Measurements from ENCODE around the gene XIRP2. TPM values are rescaled to one million over a fixed set of nuclear protein-coding genes. Genes with fewer than 3 reads are reported as not detected.

The XIRP2 gene
- total and polyA plus RNA-seq, 2 of the 4 experiments (the other 2 are of a cell fraction), result 0.05 to 0.18 TPM

GRCh38 chr2:167133614-167134013 is 245.3 kb downstream of the XIRP2 start:
- CTCF ChIA-PET, result interaction anchor here (1.0 kb wide), 1 partner anchor 8 kb away, joined by 4 read pairs; no protein-coding TSS in a partner anchor
- H3K4me1 ChIP-seq (ENCODE audit: control insufficient read depth, insufficient read depth, low read length), result peaks cover 6% of the 10 kb centered on the region; the same call in 1 of the 2 replicates
- H2BK20ac ChIP-seq (ENCODE audit: low read depth, low read length), result peak overlapping the region; percentile 87
- H4K5ac ChIP-seq (ENCODE audit: low read depth, low read length), result peak overlapping the region; percentile 98; the same call in 1 of the 2 replicates
- H3K27me3 ChIP-seq (ENCODE audit: control insufficient read depth, insufficient read depth, low read length), result no peaks in the 10 kb centered on the region
- peak overlapping the region; percentile 53; the same call in 1 of the 2 replicates for H3K23ac ChIP-seq (ENCODE audit: low read depth, low read length)
- DNase-seq (no peak), ATAC-seq (ENCODE audit: low read depth) (no peak)
- no peak overlapping the region for H3K4me2 ChIP-seq (ENCODE audit: low read depth, low read length)
- TF ChIP-seq CHD1 (IDR thresholded peaks at IDR 0.05; ENCODE audit: low read depth, low read length), result no peak
- no peak for TF ChIP-seq MAFK (IDR thresholded peaks at IDR 0.05; ENCODE audit: low read depth, low read length)
- no peak for TF ChIP-seq RAD21 (IDR thresholded peaks at IDR 0.05; ENCODE audit: low read length)
- no peak for TF ChIP-seq MXI1 (IDR thresholded peaks at IDR 0.05; ENCODE audit: borderline replicate concordance, low read depth, low read length)
- TF ChIP-seq SMC3 (IDR thresholded peaks at IDR 0.05; ENCODE audit: low read depth, low read length), result no peak
- no peak for TF ChIP-seq RFX5 (IDR thresholded peaks at IDR 0.05; ENCODE audit: low read depth, low read length)
- no peak for TF ChIP-seq NFE2L2 (IDR thresholded peaks at IDR 0.05; ENCODE audit: low read depth, low read length)
- TF ChIP-seq BHLHE40 (IDR thresholded peaks at IDR 0.05; ENCODE audit: low read depth, low read length), result no peak
- no peak for TF ChIP-seq USF2 (IDR thresholded peaks at IDR 0.05; ENCODE audit: low read depth, low read length)
- TF ChIP-seq POLR2A (IDR thresholded peaks at IDR 0.05; ENCODE audit: low read depth, low read length), result no peak
- no peak for TF ChIP-seq RCOR1 (IDR thresholded peaks at IDR 0.05; ENCODE audit: insufficient replicate concordance, low read length)
- no peak for TF ChIP-seq CEBPB (IDR thresholded peaks at IDR 0.05; ENCODE audit: low read depth, low read length)
- TF ChIP-seq ELK1 (IDR thresholded peaks at IDR 0.05; ENCODE audit: borderline replicate concordance, low read depth, low read length), result no peak
- WGBS, 2 experiments (ENCODE audit: extremely low coverage in 2 of 2, insufficient read length in 1 of 2), result no CpG with 5 or more reads among the region's 2 CpGs
- no peaks in the 10 kb centered on the region for H3K36me3 ChIP-seq (ENCODE audit: control insufficient read depth, insufficient read depth, low read length)
- no TSS peak for BruUV-seq (replicated peaks)
- H4K8ac ChIP-seq (ENCODE audit: low read depth in 2 of 2, low read length in 2 of 2), result peak overlapping the region in 1 of 2 experiments; percentile 72; a peak in 3 of 4 replicates
- peak overlapping the region; percentile 92 for H3K14ac ChIP-seq (replicated peaks; ENCODE audit: low read depth, low read length)
- H3K18ac ChIP-seq (ENCODE audit: low read depth, low read length), result peak overlapping the region; percentile 100; the same call in 1 of the 2 replicates
- H2BK5ac ChIP-seq (ENCODE audit: low read depth, low read length, poor library complexity, severe bottlenecking), result peak overlapping the region; percentile 70
- POLR2A ChIA-PET (ENCODE audit: unreplicated experiment), result interaction anchor here (0.7 kb wide), 1 partner anchor 8 kb away, joined by 3 read pairs; no protein-coding TSS in a partner anchor
- no peak overlapping the region for H3K4me3 ChIP-seq (ENCODE audit: insufficient read depth, low read depth, low read length)
- H2BK15ac ChIP-seq (ENCODE audit: low read depth, low read length), result peak overlapping the region; percentile 65; the same call in 2 of the 3 replicates
- H3K56ac ChIP-seq (ENCODE audit: extremely low read depth, insufficient read depth, low read length), result no peak overlapping the region; the same call in 1 of the 2 replicates
- peak overlapping the region; percentile 41; the same call in 1 of the 2 replicates for H2AK5ac ChIP-seq (ENCODE audit: low read depth, low read length)
- H3K9me1 ChIP-seq (ENCODE audit: insufficient read depth, low read length), result peaks cover 2% of the 10 kb centered on the region; the same call in 1 of the 2 replicates
- no peaks in the 10 kb centered on the region for H3K9me3 ChIP-seq (ENCODE audit: control insufficient read depth, insufficient read depth, low read length)
- no peak overlapping the region for H2AK9ac ChIP-seq (replicated peaks; ENCODE audit: low read depth, low read length, poor library complexity)
- H2AFZ ChIP-seq (replicated peaks; ENCODE audit: low read length, poor library complexity), result no peak overlapping the region
- H4K20me1 ChIP-seq (ENCODE audit: insufficient read depth, low read length), result no peaks in the 10 kb centered on the region
- no peak overlapping the region for H3K9ac ChIP-seq (ENCODE audit: low read depth, low read length)
- dilution Hi-C loops (cut with HindIII; ENCODE audit: low sequenced_read_pairs, unreplicated experiment) (no loop called here), intact Hi-C loops (cut with micrococcal nuclease) (no loop called here), in situ Hi-C loops (cut with MboI; ENCODE audit: low sequenced_read_pairs) (no loop called here)
- peak overlapping the region; percentile 81 for H2BK120ac ChIP-seq (ENCODE audit: low read depth, low read length)
- H3K79me1 ChIP-seq (ENCODE audit: low read depth in 1 of 2, low read length in 2 of 2), result no peaks in the 10 kb centered on the region
- H3K4ac ChIP-seq (ENCODE audit: low read depth, low read length), result peak overlapping the region; percentile 85
- H4K91ac ChIP-seq (ENCODE audit: insufficient read depth, low read depth, low read length), result peak overlapping the region; percentile 69
- H3K27ac ChIP-seq (ENCODE audit: insufficient read depth, low read length), result no peak overlapping the region
